ENCODE data around the gene TIPRL. TPM values are rescaled to one million over a fixed set of nuclear protein-coding genes. Genes with fewer than 3 reads are reported as not detected.
"Not testable (repeated sequence)": the region's sequence is repeated elsewhere in the genome, so short reads cannot be mapped to it uniquely, and the experiment has no call there.

Gene TIPRL
- 38.7 TPM for total RNA-seq

DNA sequence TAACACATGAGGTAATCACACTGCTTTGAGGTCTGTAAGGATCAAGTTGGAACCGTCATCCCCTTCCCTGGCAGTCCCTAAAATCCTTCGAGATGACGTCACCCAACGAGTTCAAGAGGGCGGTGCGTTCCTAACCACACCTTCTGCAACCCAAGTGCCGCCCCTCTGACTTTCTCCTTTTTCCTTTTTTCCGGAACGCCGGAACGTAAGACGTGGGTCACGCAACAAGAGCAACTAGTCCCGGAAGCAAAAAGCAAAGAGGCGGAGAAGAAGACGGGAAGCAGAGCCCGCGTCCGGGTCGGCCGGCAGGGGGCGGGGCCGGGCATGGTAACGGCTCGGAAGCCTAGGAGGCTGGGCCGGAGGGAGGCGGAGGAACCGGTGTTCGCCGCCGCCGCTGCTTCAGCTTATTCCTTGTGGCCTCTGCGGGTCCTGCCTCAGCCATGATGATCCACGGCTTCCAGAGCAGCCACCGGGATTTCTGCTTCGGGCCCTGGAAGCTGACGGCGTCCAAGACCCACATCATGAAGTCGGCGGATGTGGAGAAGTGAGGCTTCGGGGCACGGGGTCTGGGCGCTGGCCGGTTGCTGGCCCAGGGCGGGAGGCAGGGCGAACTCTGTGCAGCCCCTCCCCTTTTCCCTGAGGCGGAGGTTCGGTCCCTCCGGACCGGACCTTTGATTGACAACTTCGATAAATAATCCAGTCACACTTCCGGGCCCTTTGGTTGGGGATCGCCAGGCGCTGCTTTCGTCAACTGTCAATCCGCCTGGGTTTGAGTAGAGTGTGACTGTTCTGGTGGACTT, at the start of gene TIPRL:
TSS of gene TIPRL (plus strand) at position 325 of the 800 bp plus-strand sequence. CDS start at position 441, 116 bp downstream.
- DNase-seq: peak; percentile 99

GRCh38 chr1:168129933-168130332, 48.8 kb upstream of the TIPRL start:
- no peak for DNase-seq

DNA sequence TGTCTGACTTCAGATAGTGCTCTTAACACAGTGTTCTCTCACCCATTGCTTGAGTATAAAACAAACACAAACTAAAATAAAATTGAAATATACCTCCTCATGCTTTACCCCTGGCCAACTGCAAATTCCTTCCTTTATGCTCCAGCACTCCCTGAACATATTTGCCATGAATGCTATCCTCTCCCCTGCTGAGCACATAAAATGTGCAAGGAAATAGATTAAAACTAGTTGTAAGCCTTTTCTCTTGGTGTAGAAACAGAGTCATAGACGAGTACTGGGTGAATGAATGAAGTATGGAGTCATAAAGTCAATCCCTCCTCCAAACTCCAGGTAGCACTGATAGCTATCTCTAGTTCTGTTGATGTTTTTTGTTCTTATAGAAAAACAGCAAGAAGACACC, 44.6 kb upstream of the TIPRL start:
- no peak for DNase-seq

GRCh38 chr1:168134642-168135041, 44.1 kb upstream of the TIPRL start:
- no peak for DNase-seq

DNA sequence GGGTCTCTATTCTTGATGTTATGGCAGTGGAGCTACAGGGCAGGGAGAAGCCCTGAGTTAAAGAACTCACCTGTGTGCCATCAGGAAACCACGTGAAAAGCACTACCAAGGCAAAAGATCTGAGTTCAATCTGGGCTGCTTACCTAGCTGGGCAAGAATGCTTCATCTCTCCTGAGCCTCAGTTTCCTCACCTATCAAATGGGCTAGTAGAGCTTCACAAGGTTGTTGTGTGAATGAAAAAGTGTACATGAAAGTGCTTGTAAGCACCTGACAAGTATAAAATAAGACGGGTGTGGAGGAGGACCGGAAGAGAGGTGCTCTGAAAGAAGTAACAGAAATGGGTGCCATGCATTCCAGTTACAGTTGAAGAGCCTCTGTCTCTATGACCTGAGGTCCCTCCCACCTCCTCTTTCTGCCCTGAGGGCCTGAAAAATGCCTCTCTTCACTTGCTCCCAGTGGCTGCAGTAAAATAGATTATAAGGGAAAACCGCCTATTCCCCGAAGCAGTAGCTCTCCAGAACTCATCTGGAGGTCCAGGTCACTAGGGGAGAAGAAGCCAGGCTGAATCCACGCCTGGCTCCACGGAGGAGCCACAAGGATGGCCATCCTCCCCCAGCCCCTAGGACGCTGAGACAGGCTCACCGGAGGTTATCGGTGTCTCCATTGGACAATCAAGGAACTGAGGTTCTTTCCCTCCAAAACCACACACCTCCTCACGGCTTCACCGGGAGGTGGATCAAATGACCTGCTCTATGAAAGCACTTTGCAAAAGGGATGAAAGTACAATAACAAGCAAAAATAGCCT, 43.4 kb upstream of the TIPRL start:
- no peak for DNase-seq

DNA sequence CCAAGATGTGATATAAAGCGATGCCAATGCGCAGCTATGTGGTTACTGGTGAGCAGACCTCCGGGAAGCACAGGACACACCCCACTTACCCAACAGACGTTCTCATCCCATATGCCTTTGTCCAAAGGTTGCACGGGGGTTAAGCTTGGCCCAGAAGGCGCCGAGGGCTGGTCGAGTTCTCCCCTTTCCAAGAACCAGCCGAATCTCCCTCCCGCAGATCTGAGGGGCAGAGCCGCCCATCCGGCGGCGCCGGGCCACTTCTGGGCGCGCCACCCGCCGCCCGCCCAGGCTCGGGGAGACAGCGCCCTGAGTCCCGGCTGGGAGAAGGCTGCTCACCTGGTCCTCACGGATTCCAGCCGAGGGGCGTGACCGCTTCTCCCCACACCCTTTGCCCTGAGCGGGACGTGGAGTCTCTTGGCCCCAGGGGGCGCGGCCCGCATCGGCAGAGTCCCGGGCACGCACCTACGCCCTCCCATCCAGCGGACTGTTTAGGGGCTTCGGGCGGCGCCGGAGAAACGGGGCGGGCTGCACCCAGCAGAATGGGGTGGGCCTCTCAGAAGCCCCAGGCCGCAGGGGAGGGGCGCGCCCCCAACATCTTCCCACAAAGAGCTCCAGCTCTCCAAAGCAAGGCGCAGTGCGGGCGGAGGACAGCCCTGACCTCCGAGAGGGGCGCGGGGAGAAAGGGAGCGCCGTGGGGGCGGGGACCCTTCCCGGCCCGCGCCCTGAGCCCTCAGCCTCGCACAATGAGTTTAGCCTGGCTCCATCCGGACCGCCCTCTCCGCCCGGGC, 42.6 kb upstream of the TIPRL start:
- peak; percentile 53 for DNase-seq

GRCh38 chr1:168136709-168137514, 41.9 kb upstream of the TIPRL start, which contains the start of gene GPR161:
TSS of gene GPR161 (minus strand) at chr1:168136930. CDS start at chr1:168104850, 32,080 bp downstream.
- peak; percentile 81 for DNase-seq

GRCh38 chr1:168137515-168137821, 41.3 kb upstream of the TIPRL start:
- no peak for DNase-seq

- no peak for DNase-seq
Measured at GRCh38 chr1:168138134-168138533, 40.6 kb upstream of the TIPRL start.

GRCh38 chr1:168139070-168139469, 39.7 kb upstream of the TIPRL start:
- no peak for DNase-seq

GRCh38 chr1:168141871-168142385, 36.8 kb upstream of the TIPRL start:
- no peak for DNase-seq

DNA sequence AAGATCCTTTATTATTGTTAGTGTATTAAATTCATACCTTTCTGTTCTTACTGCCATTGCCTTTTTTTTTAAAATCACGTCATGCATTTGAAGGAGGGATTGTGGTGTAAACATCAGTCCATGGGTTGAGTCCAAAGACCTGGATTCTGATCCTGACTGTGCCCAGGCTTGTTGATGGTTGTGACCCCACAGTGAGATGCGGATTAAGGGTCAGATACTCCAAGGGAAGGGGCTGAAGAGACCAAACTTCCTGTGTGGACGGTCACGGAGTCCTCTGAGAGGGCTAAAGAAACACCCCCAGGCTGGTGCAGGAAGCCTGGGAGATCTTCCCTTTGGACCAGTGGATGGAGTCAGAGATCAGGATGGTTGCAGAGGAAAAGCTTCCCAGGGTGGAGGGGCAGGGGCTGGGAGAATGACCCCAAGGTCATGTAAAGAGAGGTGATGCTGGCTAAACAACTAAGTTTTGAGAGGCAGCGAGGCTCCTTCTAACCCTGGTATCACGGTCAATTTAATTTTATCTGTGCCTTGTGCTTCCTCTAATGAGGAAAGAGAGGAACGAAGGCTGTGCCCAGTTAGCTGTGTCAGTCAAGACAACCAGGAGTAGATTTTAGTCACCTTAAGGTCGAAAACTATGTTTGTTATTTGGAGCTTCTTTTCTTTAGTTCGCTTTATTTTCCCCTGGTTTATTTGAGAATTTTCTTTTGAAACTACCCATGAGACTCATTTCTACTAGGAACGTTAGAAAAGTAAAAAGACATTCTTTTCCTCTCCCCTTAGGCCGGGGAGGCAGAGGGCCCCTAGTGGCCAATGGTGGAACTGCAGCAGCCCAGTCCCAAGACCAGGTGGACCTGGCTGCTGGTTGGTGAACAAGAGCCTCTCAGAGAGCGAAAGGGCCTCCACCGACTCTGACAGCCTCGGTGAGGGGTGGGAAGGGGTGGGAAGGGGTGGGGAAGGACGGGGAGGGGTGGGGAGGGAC, 33.3 kb upstream of the TIPRL start:
- peak; percentile 92 for DNase-seq

- DNase-seq: no peak
Measured at GRCh38 chr1:168146160-168146539, 32.6 kb upstream of the TIPRL start.

DNA sequence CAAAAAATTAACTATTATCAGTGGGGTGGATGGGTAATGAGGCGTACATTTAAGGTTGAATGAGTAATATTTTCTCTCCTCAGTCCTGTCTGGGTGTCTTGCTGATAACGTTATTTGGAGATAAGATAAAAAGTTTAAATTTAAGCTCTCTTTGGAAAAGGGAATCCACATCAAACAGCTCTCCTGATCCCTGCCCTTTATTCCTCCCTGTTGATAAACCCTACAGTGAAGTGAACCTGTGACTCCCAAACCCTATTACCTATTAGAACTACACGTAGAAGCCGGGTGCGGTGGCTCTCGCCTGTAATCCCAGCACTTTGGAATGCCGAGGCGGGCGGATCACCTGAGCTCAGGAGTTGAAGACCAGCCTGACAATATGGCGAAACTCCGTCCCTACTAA, 32.1 kb upstream of the TIPRL start:
- no peak for DNase-seq

DNA sequence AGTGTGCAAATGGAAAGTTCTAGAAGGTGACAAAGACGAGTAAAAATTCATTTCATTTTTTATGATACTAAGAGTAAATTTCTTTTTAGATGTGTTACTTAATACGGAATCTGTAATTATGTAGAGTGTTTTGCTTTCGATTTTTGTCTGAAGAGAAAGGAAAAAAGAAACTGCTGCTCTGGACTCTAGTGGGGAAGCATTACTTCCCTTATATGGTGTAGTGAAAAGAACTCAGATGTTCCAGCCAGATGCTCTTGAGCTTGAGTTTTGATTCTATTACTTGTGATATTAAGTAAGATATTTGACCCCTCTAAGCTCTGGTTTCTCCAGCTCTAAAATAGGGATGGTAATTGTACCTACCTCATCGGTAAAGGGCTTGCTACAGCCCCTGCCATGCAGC, 29.8 kb upstream of the TIPRL start:
- DNase-seq: no peak

- no peak for DNase-seq
Measured at GRCh38 chr1:168150283-168150682, 28.5 kb upstream of the TIPRL start.

DNA sequence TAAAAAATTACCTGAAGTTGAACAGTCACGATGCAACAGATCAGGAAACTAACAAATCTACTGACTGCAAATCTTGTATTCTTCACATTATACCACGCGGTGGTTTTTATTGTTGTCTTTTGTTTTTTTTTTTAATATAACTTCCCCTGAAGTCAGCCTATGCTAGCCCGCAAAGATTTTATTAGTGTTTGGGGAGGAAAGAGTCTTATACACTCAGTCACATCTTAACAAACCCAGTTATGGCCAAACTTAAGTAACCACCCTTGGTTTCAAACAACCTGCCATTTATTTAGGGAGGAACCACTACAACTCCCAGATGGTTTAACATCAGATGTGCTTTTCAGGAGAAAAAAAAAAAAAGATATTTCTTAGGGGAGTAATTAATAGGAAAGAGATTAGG, 26.8 kb upstream of the TIPRL start:
- DNase-seq: no peak

DNA sequence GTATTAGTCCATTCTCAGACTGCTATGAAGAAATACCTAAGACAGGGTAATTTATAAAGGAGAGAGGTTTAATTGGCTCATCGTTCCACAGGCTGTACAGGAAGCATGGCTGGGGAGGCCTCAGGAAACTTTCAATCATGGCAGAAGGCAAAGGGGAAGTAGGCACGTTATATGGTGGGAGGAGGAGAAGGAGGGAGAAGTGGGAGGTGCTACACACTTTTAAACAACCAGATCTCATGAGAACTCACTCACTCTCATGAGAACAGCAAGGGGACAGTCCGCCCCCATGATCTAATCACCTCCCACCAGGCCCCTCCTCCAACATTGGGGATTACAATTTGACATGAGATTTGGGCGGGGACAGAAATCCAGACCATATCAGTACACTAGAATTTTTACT, 24.1 kb upstream of the TIPRL start:
- not testable (repeated sequence) for DNase-seq

DNA sequence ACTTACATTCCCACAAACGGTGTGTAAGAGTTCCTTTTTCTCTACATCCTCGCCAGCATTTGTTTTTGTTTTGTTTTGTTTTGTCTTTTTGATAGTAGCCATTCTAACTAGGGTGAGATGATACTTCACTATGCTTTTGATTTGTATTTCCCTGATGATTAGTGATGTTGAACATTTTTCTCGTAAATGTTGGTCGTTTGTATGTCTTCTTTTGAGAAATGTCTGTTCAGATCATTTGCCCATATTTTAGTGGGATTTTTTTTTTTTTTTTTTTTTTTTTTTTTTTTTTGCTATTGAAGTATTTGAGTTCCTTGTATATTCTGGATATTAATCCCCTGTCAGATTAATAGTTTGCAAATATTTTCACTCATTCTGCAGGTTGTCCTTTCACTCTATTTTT, 22.9 kb upstream of the TIPRL start:
- DNase-seq: no peak

- no peak for DNase-seq
Measured at GRCh38 chr1:168157638-168158037, 21.1 kb upstream of the TIPRL start.
